Measurements from ENCODE around the gene CCDC174. TPM values are rescaled to one million over a fixed set of nuclear protein-coding genes. Genes with fewer than 3 reads are reported as not detected.
"Not testable (repeated sequence)": the region's sequence is repeated elsewhere in the genome, so short reads cannot be mapped to it uniquely, and the experiment has no call there.

CCDC174 gene
- total RNA-seq, 2 donors from 2014 or later = 19.8 to 23.3 TPM

GRCh38 chr3:14640734-14641133, 10.8 kb upstream of the CCDC174 start:
- ATAC-seq (no peak), DNase-seq (ENCODE audit: low spot score in 2 of 2) (no peak)
- H3K27ac Mint-ChIP-seq = no peak overlapping the region
- no peaks in the 10 kb centered on the region for H3K9me3 Mint-ChIP-seq
- H3K36me3 Mint-ChIP-seq = no peaks in the 10 kb centered on the region

GRCh38 chr3:14641346-14641745, 10.2 kb upstream of the CCDC174 start:
- ATAC-seq = no peak
- H3K27ac Mint-ChIP-seq = no peak overlapping the region
- no peak for DNase-seq (ENCODE audit: low spot score in 2 of 2)
- H3K36me3 Mint-ChIP-seq = no peaks in the 10 kb centered on the region
- H3K9me3 Mint-ChIP-seq = no peaks in the 10 kb centered on the region

- DNase-seq (ENCODE audit: low spot score in 2 of 2) (no peak), ATAC-seq (no peak)
- H3K9me3 Mint-ChIP-seq = no peaks in the 10 kb centered on the region
- H3K36me3 Mint-ChIP-seq = peaks cover 4% of the 10 kb centered on the region in 2 donors
- H3K27ac Mint-ChIP-seq = no peak overlapping the region
These were observed 6.1 kb upstream of the CCDC174 start for GRCh38 chr3:14645453-14645852.

GRCh38 chr3:14646131-14646573, 5.4 kb upstream of the CCDC174 start:
- Mint-ChIP-seq H3K9me3 (no peaks in the 10 kb centered on the region), H3K36me3 (peaks cover 8 to 11% of the 10 kb centered on the region in 2 donors), H3K27ac (no peak overlapping the region)
- ATAC-seq (no peak), DNase-seq (ENCODE audit: low spot score in 2 of 2) (no peak)

- Mint-ChIP-seq H3K9me3 (no peaks in the 10 kb centered on the region), H3K36me3 (peaks cover 13 to 16% of the 10 kb centered on the region in 2 donors), H3K27ac (no peak overlapping the region)
- ATAC-seq = no peak
- DNase-seq (ENCODE audit: low spot score in 2 of 2) = no peak
These were observed 4.8 kb upstream of the CCDC174 start for GRCh38 chr3:14646589-14647413.

GRCh38 chr3:14647976-14648955, 3.3 kb upstream of the CCDC174 start:
- Mint-ChIP-seq H3K36me3 (peaks cover 19 to 22% of the 10 kb centered on the region in 2 donors), H3K9me3 (no peaks in the 10 kb centered on the region), H3K27ac (no peak overlapping the region)
- DNase-seq (ENCODE audit: low spot score in 2 of 2) = no peak
- ATAC-seq = no peak

- H3K9me3 Mint-ChIP-seq = no peaks in the 10 kb centered on the region
- no peak overlapping the region for H3K27ac Mint-ChIP-seq
- H3K36me3 Mint-ChIP-seq = peaks cover 19 to 22% of the 10 kb centered on the region in 2 donors
- DNase-seq (ENCODE audit: low spot score in 2 of 2) (no peak), ATAC-seq (no peak)
These were observed 2.1 kb upstream of the CCDC174 start for GRCh38 chr3:14649466-14649865.

- peaks cover 20 to 22% of the 10 kb centered on the region in 2 donors for H3K36me3 Mint-ChIP-seq
- ATAC-seq = no peak
- peak overlapping the region; percentile 92 to 99 for H3K27ac Mint-ChIP-seq
- no peaks in the 10 kb centered on the region for H3K9me3 Mint-ChIP-seq
- DNase-seq (ENCODE audit: low spot score in 2 of 2) = no peak
These were observed 1.4 kb upstream of the CCDC174 start for GRCh38 chr3:14650193-14650592.

GRCh38 chr3:14652360-14652907, 872 bp downstream of the CCDC174 start:
- H3K36me3 Mint-ChIP-seq = peaks cover 25% of the 10 kb centered on the region in 2 donors
- ATAC-seq; DNase-seq (ENCODE audit: low spot score in 2 of 2); H3K9me3 Mint-ChIP-seq: not testable (repeated sequence)
- H3K27ac Mint-ChIP-seq = peak overlapping the region; percentile 99

- Mint-ChIP-seq H3K36me3 (peaks cover 6 to 26% of the 10 kb centered on the region in 2 donors), H3K9me3 (no peaks in the 10 kb centered on the region), H3K27ac (peak overlapping the region; percentile 11 to 13)
- peak in 1 of 2 donors; percentile 26 for ATAC-seq
- DNase-seq (ENCODE audit: low spot score in 2 of 2) = no peak
These were observed 6.0 kb downstream of the CCDC174 start for GRCh38 chr3:14657579-14657978.

- Mint-ChIP-seq H3K36me3 (peaks cover 15 to 28% of the 10 kb centered on the region in 2 donors), H3K27ac (peak overlapping the region in 1 of 2 donors; percentile 15), H3K9me3 (no peaks in the 10 kb centered on the region)
- DNase-seq (ENCODE audit: low spot score in 2 of 2) (no peak), ATAC-seq (no peak)
These were observed 7.4 kb downstream of the CCDC174 start for GRCh38 chr3:14658978-14659377.

GRCh38 chr3:14660942-14661341, 9.4 kb downstream of the CCDC174 start:
- H3K9me3 Mint-ChIP-seq = no peaks in the 10 kb centered on the region
- ATAC-seq (peak; percentile 26 to 32), DNase-seq (ENCODE audit: low spot score in 2 of 2) (no peak)
- peaks cover 22 to 39% of the 10 kb centered on the region in 2 donors for H3K36me3 Mint-ChIP-seq
- peak overlapping the region; percentile 17 to 22 for H3K27ac Mint-ChIP-seq

GRCh38 chr3:14663396-14664135, 12.0 kb downstream of the CCDC174 start:
- H3K36me3 Mint-ChIP-seq = peaks cover 22 to 33% of the 10 kb centered on the region in 2 donors
- ATAC-seq (no peak), DNase-seq (ENCODE audit: low spot score in 2 of 2) (no peak)
- H3K9me3 Mint-ChIP-seq = no peaks in the 10 kb centered on the region
- peak overlapping the region in 1 of 2 donors; percentile 50 for H3K27ac Mint-ChIP-seq

- ATAC-seq = no peak
- peaks cover 22 to 33% of the 10 kb centered on the region in 2 donors for H3K36me3 Mint-ChIP-seq
- no peak for DNase-seq (ENCODE audit: low spot score in 2 of 2)
- peak overlapping the region in 1 of 2 donors; percentile 85 for H3K27ac Mint-ChIP-seq
- H3K9me3 Mint-ChIP-seq = no peaks in the 10 kb centered on the region
These were observed 12.6 kb downstream of the CCDC174 start for GRCh38 chr3:14664170-14664569.

- DNase-seq (ENCODE audit: low spot score in 2 of 2) (no peak), ATAC-seq (no peak)
- H3K27ac Mint-ChIP-seq = no peak overlapping the region
- H3K36me3 Mint-ChIP-seq = peaks cover 0 to 4% of the 10 kb centered on the region in 2 donors
- no peaks in the 10 kb centered on the region for H3K9me3 Mint-ChIP-seq
These were observed 21.0 kb downstream of the CCDC174 start for GRCh38 chr3:14672588-14672987.

GRCh38 chr3:14674841-14675240, 23.3 kb downstream of the CCDC174 start, which contains the start of gene C3orf20:
Gene C3orf20, plus strand, starts transcription at chr3:14675141. Its CDS starts 7,573 bp downstream, at chr3:14682714.
- H3K36me3 Mint-ChIP-seq = peaks cover 0 to 8% of the 10 kb centered on the region in 2 donors
- H3K9me3 Mint-ChIP-seq = no peaks in the 10 kb centered on the region
- no peak for DNase-seq (ENCODE audit: low spot score in 2 of 2)
- H3K27ac Mint-ChIP-seq = no peak within 1 kb of the TSS
- ATAC-seq = no peak

All from activated naive CD4-positive, alpha-beta T cell treated with anti-CD3 and anti-CD28 coated beads, Interleukin-2, amount 50 U/mL, for 72 hours (primary cell).